GM10248 (cell line): ENCODE measurements around the gene PAFAH2.
"Not testable (repeated sequence)": the region's sequence is repeated elsewhere in the genome, so short reads cannot be mapped to it uniquely, and the experiment has no call there.

ENCODE experiments used
- CTCF ChIA-PET: fragments of 300-600 bp; sonication (Branson Sonifier 250); formaldehyde crosslinking; extraction: SDS; loops from one replicate; lab custom pipeline; 2021; ENCODE audit warnings: antibody characterized with exemption; lab: Yijun Ruan, JAX
- POLR2A ChIA-PET: fragments of 350-650 bp; sonication (Branson Sonifier 250); formaldehyde crosslinking; extraction: SDS; loops from one replicate; lab custom pipeline; 2020; ENCODE audit warnings: antibody characterized with exemption; lab: Yijun Ruan, JAX
- DNase-seq: peaks from one replicate; pipeline ENCODE4 v3.0.0; 2012; ENCODE audit errors: extremely low spot score
- CTCF ChIP-seq: IDR thresholded peaks from 2 replicates; pipeline ENCODE4 v1.5.1; 2012; ENCODE audit warnings: mild to moderate bottlenecking, low read depth; ENCODE audit errors: extremely low read depth, missing control alignments, control extremely low read depth

The PAFAH2 gene

GRCh38 chr1:25990702-25991395 is 7.0 kb downstream of the PAFAH2 start:
- DNase-seq: no peak
- POLR2A ChIA-PET: no interaction called here
- TF ChIP-seq CTCF: no peak
- CTCF ChIA-PET: interaction anchor here (0.7 to 4.0 kb wide), 5 partner anchors 9 to 243 kb away, joined by 3 to 24 read pairs (median 3); partner anchors contain the start of gene CEP85

- TF ChIP-seq CTCF: no peak
- CTCF ChIA-PET: interaction anchor here (0.7 to 4.0 kb wide), 7 partner anchors 7 to 244 kb away, joined by 3 to 24 read pairs (median 4); partner anchors contain the start of genes CEP85 and PAFAH2
- DNase-seq: no peak
- POLR2A ChIA-PET: no interaction called here
These were observed 7.6 kb downstream of the PAFAH2 start for GRCh38 chr1:25990251-25990650.

GRCh38 chr1:25989440-25990234 is 8.2 kb downstream of the PAFAH2 start:
- no peak for DNase-seq
- no peak for TF ChIP-seq CTCF
- ChIA-PET CTCF (interaction anchor here (1.4 to 4.0 kb wide), 6 partner anchors 8 to 244 kb away, joined by 3 to 24 read pairs (median 6); partner anchors contain the start of genes CEP85 and PAFAH2), POLR2A (no interaction called here)

GRCh38 chr1:25987951-25988350 is 9.9 kb downstream of the PAFAH2 start:
- TF ChIP-seq CTCF: no peak
- ChIA-PET POLR2A (interaction anchor here (1.5 kb wide), 1 partner anchor 10 kb away, joined by 3 read pairs; the partner anchor contains the start of gene PAFAH2), CTCF (interaction anchor here (0.9 to 4.0 kb wide), 6 partner anchors 10 to 93 kb away, joined by 3 to 24 read pairs (median 6); partner anchors contain the start of gene PAFAH2)
- no peak for DNase-seq

- CTCF ChIA-PET: interaction anchor here (0.7 to 3.8 kb wide), 5 partner anchors 9 to 91 kb away, joined by 3 to 24 read pairs (median 5); partner anchors contain the start of gene PAFAH2
- POLR2A ChIA-PET, DNase-seq: not testable (repeated sequence)
These were observed 11.1 kb downstream of the PAFAH2 start for GRCh38 chr1:25986773-25987172.

GRCh38 chr1:25985670-25986069 is 12.2 kb downstream of the PAFAH2 start:
- no peak for TF ChIP-seq CTCF
- DNase-seq: no peak
- POLR2A ChIA-PET: no interaction called here
- CTCF ChIA-PET: interaction anchor here (1.0 kb wide), 1 partner anchor 90 kb away, joined by 3 read pairs; no protein-coding TSS in a partner anchor
